A673 (cell line): Measurements from ENCODE around the gene TMEM200C. TPM values are rescaled to one million over a fixed set of nuclear protein-coding genes. Genes with fewer than 3 reads are reported as not detected.

Experiments used
- BruUV-seq: library from RNA; stranded (reverse); fragments of 400-500 nt; replicated peaks from 2 replicates; lab custom pipeline; 2021; lab: Mats Ljungman, UMichigan
- CTCF ChIA-PET: fragments of 300-600 bp; sonication (Branson Sonifier 250); formaldehyde crosslinking; loops from one replicate; lab custom pipeline; 2022; ENCODE audit warnings: antibody characterized with exemption; lab: Charles Lee
- POLR2A ChIA-PET: fragments of 300-600 bp; sonication (Branson Sonifier 250); formaldehyde crosslinking; loops from one replicate; lab custom pipeline; 2022; ENCODE audit warnings: antibody characterized with exemption; ENCODE audit not compliant: low non-redundant PET; lab: Charles Lee
- DNase-seq: peaks from one replicate; pipeline ENCODE4 v3.0.0-alpha.2; 2015; ENCODE audit warnings: low spot score
- H3K27ac ChIP-seq: fragments of 200-600 bp; sonication (generic); 2 replicates; pipeline ENCODE4 v1.5.1; 2016; ENCODE audit warnings: mixed run types, low read depth, mild to moderate bottlenecking, mixed read lengths, antibody characterized with exemption, low read length; ENCODE audit not compliant: poor library complexity, severe bottlenecking
- H3K27me3 ChIP-seq: fragments of 200-600 bp; sonication (generic); replicated peaks from 2 replicates; pipeline ENCODE4 v1.6.1; 2017; ENCODE audit warnings: mixed run types, low read depth, mild to moderate bottlenecking, mixed read lengths, antibody characterized with exemption, low read length; ENCODE audit not compliant: insufficient read depth, poor library complexity
- H3K36me3 ChIP-seq: fragments of 200-600 bp; sonication (generic); 2 replicates; pipeline ENCODE4 v1.6.1; 2016; ENCODE audit warnings: mixed run types, mild to moderate bottlenecking, mixed read lengths, antibody characterized with exemption, low read length; ENCODE audit not compliant: insufficient read depth, poor library complexity, severe bottlenecking
- H3K4me1 ChIP-seq: fragments of 200-600 bp; sonication (generic); 2 replicates; pipeline ENCODE4 v1.6.1; 2017; ENCODE audit warnings: mixed run types, mild to moderate bottlenecking, mixed read lengths, antibody characterized with exemption, low read length; ENCODE audit not compliant: insufficient read depth, poor library complexity, severe bottlenecking
- H3K4me3 ChIP-seq: fragments of 200-600 bp; sonication (generic); 2 replicates; pipeline ENCODE4 v1.5.1; 2016; ENCODE audit warnings: low read depth, mixed run types, mild to moderate bottlenecking, mixed read lengths, low read length; ENCODE audit not compliant: poor library complexity, severe bottlenecking
- H3K9me3 ChIP-seq: fragments of 200-600 bp; sonication (generic); 2 replicates; pipeline ENCODE4 v1.6.1; 2016; ENCODE audit warnings: mixed run types, low read depth, mild to moderate bottlenecking, mixed read lengths, antibody characterized with exemption, low read length; ENCODE audit not compliant: poor library complexity, severe bottlenecking
- EZH2 ChIP-seq: fragments of 200-600 bp; sonication (generic); IDR thresholded peaks from 2 replicates; pipeline ENCODE4 v1.6.1; 2017; ENCODE audit warnings: borderline replicate concordance, low read depth, mild to moderate bottlenecking, mixed read lengths, antibody characterized with exemption, low read length; ENCODE audit not compliant: poor library complexity, severe bottlenecking
- intact Hi-C: fragments of 100-400 bp; cut with micrococcal nuclease; formaldehyde crosslinking; loops from one replicate; pipeline ENCODE4 v1.10.0; 2022; ENCODE audit not compliant: unreplicated experiment
- microRNA-seq: library from miRNA; unstranded; fragments of <30 nt; microRNA quantifications from one replicate; pipeline ENCODE4 v1.2.0, GENCODE V29; 2021
- total RNA-seq: library from RNA; stranded (reverse); gene quantifications from 2 replicates; pipeline ENCODE4 v1.2.3, GENCODE V29; 2021
- TF ChIP-seq, protein P1 (sequence below): fragments of 300-800, 200-600 bp; sonication (generic); conservative IDR thresholded peaks from 2 replicates; pipeline ENCODE4 v1.5.1; 2017; ENCODE audit warnings: low read depth, mild to moderate bottlenecking, antibody characterized with exemption, low read length, moderate library complexity, mixed read lengths

TMEM200C gene
- total RNA-seq, 1 experiment from 2014 or later, result not detected

DNA sequence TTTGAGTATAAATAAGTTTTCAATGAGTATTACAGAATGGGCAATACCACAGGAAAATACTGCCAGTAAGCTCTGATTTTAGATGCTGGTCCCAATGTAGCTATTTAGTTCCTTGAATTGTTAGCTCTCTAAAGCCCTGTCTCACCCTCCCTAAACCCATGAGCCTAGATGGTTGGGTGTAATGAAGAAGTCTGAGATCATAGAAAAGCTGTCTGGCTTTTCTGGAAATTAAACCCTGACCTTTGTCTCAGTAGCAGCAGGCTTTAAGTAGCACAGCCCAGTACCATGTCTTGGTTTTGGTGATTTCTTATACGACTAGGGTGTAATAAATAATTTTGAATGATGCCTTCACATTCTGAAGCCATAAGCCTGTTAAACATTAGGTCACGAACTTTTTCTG, 55.3 kb downstream of the TMEM200C start:
- Histone ChIP-seq H3K27me3 (no peaks in the 10 kb centered on the region), H3K27ac (no peak overlapping the region), H3K4me1 (no peaks in the 10 kb centered on the region), H3K9me3 (no peaks in the 10 kb centered on the region), H3K4me3 (no peak overlapping the region), H3K36me3 (no peaks in the 10 kb centered on the region)
- BruUV-seq, result no TSS peak
- intact Hi-C loops, result no loop called here
- POLR2A ChIA-PET, result no interaction called here
- no peak for DNase-seq
- CTCF ChIA-PET, result no interaction called here
- TF ChIP-seq, protein P1, sequence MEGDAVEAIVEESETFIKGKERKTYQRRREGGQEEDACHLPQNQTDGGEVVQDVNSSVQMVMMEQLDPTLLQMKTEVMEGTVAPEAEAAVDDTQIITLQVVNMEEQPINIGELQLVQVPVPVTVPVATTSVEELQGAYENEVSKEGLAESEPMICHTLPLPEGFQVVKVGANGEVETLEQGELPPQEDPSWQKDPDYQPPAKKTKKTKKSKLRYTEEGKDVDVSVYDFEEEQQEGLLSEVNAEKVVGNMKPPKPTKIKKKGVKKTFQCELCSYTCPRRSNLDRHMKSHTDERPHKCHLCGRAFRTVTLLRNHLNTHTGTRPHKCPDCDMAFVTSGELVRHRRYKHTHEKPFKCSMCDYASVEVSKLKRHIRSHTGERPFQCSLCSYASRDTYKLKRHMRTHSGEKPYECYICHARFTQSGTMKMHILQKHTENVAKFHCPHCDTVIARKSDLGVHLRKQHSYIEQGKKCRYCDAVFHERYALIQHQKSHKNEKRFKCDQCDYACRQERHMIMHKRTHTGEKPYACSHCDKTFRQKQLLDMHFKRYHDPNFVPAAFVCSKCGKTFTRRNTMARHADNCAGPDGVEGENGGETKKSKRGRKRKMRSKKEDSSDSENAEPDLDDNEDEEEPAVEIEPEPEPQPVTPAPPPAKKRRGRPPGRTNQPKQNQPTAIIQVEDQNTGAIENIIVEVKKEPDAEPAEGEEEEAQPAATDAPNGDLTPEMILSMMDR, result no peak
- TF ChIP-seq EZH2, result no peak

DNA sequence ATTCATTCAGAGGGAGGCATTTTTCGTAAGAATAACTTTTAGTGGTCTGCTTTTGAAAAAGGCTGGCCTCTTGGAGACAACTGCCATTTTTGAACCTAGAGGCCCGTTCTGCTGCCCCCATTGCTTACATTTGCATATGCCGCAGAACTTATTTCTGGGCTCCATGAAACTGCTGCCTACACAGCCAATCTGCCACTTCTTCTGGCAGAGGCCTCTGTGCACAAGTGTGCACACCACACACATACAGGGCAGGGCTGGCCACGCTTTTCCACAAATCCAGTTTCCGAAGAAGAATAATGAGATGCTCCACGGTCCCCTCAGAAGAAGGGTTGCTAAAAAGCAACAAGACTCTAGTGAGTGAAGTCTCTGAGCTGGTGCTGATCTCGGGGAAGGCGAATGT, 56.2 kb downstream of the TMEM200C start:
- Histone ChIP-seq H3K4me1 (no peaks in the 10 kb centered on the region), H3K36me3 (no peaks in the 10 kb centered on the region), H3K4me3 (no peak overlapping the region), H3K9me3 (no peaks in the 10 kb centered on the region), H3K27ac (no peak overlapping the region), H3K27me3 (no peaks in the 10 kb centered on the region)
- ChIA-PET CTCF (no interaction called here), POLR2A (no interaction called here)
- no TSS peak for BruUV-seq
- TF ChIP-seq, protein P1, result no peak
- TF ChIP-seq EZH2, result no peak
- no peak for DNase-seq
- intact Hi-C loops, result loop anchor here (10.0 kb wide), 1 partner anchor 64 kb away; no protein-coding TSS in a partner anchor

Small RNA genes lying within 50 kb of the gene (microRNA-seq; reads per million reads assigned to microRNA genes)
- not detected for gene MIR3976
